IPS-18c (cell line): ENCODE measurements around the gene ATF4.

Experiments
- H3K4me3 ChIP-seq: 2 replicates; pipeline ENCODE4 v1.7.0; 2013; ENCODE audit warnings: low read depth, mild to moderate bottlenecking, low read length, moderate library complexity; ENCODE audit not compliant: insufficient read depth
- H3K9me3 ChIP-seq: one replicate; pipeline ENCODE4 v1.6.1; 2013; ENCODE audit warnings: mild to moderate bottlenecking, low read length, moderate library complexity; ENCODE audit not compliant: control insufficient read depth, insufficient read depth

The ATF4 gene

GRCh38 chr22:39486951-39487825 lies 33.2 kb upstream of the ATF4 start:
- H3K4me3 ChIP-seq: no peak overlapping the region
- H3K9me3 ChIP-seq: no peaks in the 10 kb centered on the region

- no peak overlapping the region for H3K4me3 ChIP-seq
- no peaks in the 10 kb centered on the region for H3K9me3 ChIP-seq
Measured at GRCh38 chr22:39487826-39488520, 32.4 kb upstream of the ATF4 start.

- H3K9me3 ChIP-seq: no peaks in the 10 kb centered on the region
- no peak overlapping the region for H3K4me3 ChIP-seq
Measured at GRCh38 chr22:39488563-39489083, 31.7 kb upstream of the ATF4 start.

GRCh38 chr22:39489094-39490068 lies 31.0 kb upstream of the ATF4 start:
- H3K9me3 ChIP-seq: no peaks in the 10 kb centered on the region
- H3K4me3 ChIP-seq: no peak overlapping the region

GRCh38 chr22:39490135-39490798 lies 30.1 kb upstream of the ATF4 start:
- no peak overlapping the region for H3K4me3 ChIP-seq
- H3K9me3 ChIP-seq: no peaks in the 10 kb centered on the region

GRCh38 chr22:39490966-39491680 lies 29.2 kb upstream of the ATF4 start:
- H3K4me3 ChIP-seq: no peak overlapping the region
- H3K9me3 ChIP-seq: no peaks in the 10 kb centered on the region

- no peaks in the 10 kb centered on the region for H3K9me3 ChIP-seq
- no peak overlapping the region for H3K4me3 ChIP-seq
Measured at GRCh38 chr22:39491696-39492095, 28.7 kb upstream of the ATF4 start.

- Histone ChIP-seq H3K9me3 (no peaks in the 10 kb centered on the region), H3K4me3 (no peak overlapping the region)
Measured at GRCh38 chr22:39492186-39492585, 28.2 kb upstream of the ATF4 start.

GRCh38 chr22:39493759-39494158 lies 26.6 kb upstream of the ATF4 start:
- H3K4me3 ChIP-seq: no peak overlapping the region
- H3K9me3 ChIP-seq: no peaks in the 10 kb centered on the region

GRCh38 chr22:39494471-39495120 lies 25.8 kb upstream of the ATF4 start:
- H3K4me3 ChIP-seq: no peak overlapping the region
- no peaks in the 10 kb centered on the region for H3K9me3 ChIP-seq

GRCh38 chr22:39496131-39496838 lies 24.1 kb upstream of the ATF4 start:
- Histone ChIP-seq H3K9me3 (no peaks in the 10 kb centered on the region), H3K4me3 (no peak overlapping the region)

GRCh38 chr22:39497429-39497828 lies 22.9 kb upstream of the ATF4 start:
- no peak overlapping the region for H3K4me3 ChIP-seq

GRCh38 chr22:39498368-39498767 lies 22.0 kb upstream of the ATF4 start:
- H3K9me3 ChIP-seq: no peaks in the 10 kb centered on the region
- H3K4me3 ChIP-seq: no peak overlapping the region

More at GRCh38 chr22:39497429-39497828, 22.9 kb upstream of the ATF4 start:
- H3K9me3 ChIP-seq: no peaks in the 10 kb centered on the region

- no peaks in the 10 kb centered on the region for H3K9me3 ChIP-seq
Measured at GRCh38 chr22:39498802-39499201, 21.6 kb upstream of the ATF4 start.

GRCh38 chr22:39500101-39500500 lies 20.3 kb upstream of the ATF4 start:
- Histone ChIP-seq H3K4me3 (no peak overlapping the region), H3K9me3 (no peaks in the 10 kb centered on the region)

More at GRCh38 chr22:39498802-39499201, 21.6 kb upstream of the ATF4 start:
- no peak overlapping the region for H3K4me3 ChIP-seq
